A549 (cell line): Measurements from ENCODE around the gene CADPS2. TPM values are rescaled to one million over a fixed set of nuclear protein-coding genes. Genes with fewer than 3 reads are reported as not detected.

ENCODE experiments used
- ATAC-seq, 2 experiments: fragments of 200-7000 bp in 1 of 2; fragments of >200 bp in 1 of 2; cut with Nextera tagmentation in 1 of 2; cut with Tn5 transposase in 1 of 2; 3 replicates each; pipeline versions ENCODE4 v1.8.0 to v1.9.1; 2018 to 2020; ENCODE audit warnings: mild to moderate bottlenecking in 1 of 2, moderate library complexity in 1 of 2
- CTCF ChIA-PET: fragments of 300-600 bp; sonication (Branson Sonifier 250); formaldehyde crosslinking; extraction: SDS; loops from one replicate; lab custom pipeline; 2021; ENCODE audit warnings: antibody characterized with exemption, inconsistent platforms; lab: Yijun Ruan, JAX
- POLR2A ChIA-PET: fragments of 350-600 bp; formaldehyde crosslinking; extraction: SDS; loops from one replicate; lab custom pipeline; 2021; ENCODE audit warnings: antibody characterized with exemption, inconsistent platforms; lab: Yijun Ruan, JAX
- DNase-seq, 2 experiments: peaks; one replicate each; pipeline versions ENCODE4 v3.0.0 to v3.0.0-alpha.2; 2011 to 2016; ENCODE audit warnings: low read depth in 1 of 2, low spot score in 1 of 2
- FAIRE-seq: peaks from 2 replicates; lab custom pipeline; 2011; peaks lifted over from hg19 to GRCh38; lab: Jason Lieb, UNC
- H3K27ac ChIP-seq, 2 experiments: fragments of >200 bp; sonication (Bioruptor Twin); formaldehyde crosslinking; 3 replicates each; pipeline ENCODE4 v1.5.1; 2016 to 2017
- H3K4me1 ChIP-seq: fragments of >200 bp; sonication (Bioruptor Twin); formaldehyde crosslinking; 3 replicates; pipeline ENCODE4 v1.6.1; 2016
- H3K4me2 ChIP-seq: fragments of >200 bp; sonication (Bioruptor Twin); formaldehyde crosslinking; 3 replicates; pipeline ENCODE4 v1.6.1; 2016
- H3K4me3 ChIP-seq: fragments of >200 bp; sonication (Bioruptor Twin); formaldehyde crosslinking; 3 replicates; pipeline ENCODE4 v1.5.1; 2016
- H3K9me3 ChIP-seq: fragments of >200 bp; sonication (Bioruptor Twin); formaldehyde crosslinking; 3 replicates; pipeline ENCODE4 v1.6.1; 2016
- BHLHE40 ChIP-seq: IDR thresholded peaks from 2 replicates; pipeline ENCODE4 v1.6.1; 2012; ENCODE audit warnings: low read depth, low read length, inconsistent platforms
- CBX2 ChIP-seq: fragments of 200-600 bp; sonication (generic); IDR thresholded peaks from 2 replicates; pipeline ENCODE4 v1.6.1; 2016; ENCODE audit warnings: low read depth, mild to moderate bottlenecking, borderline replicate concordance
- CHD2 ChIP-seq: fragments of 150-350 bp; IDR thresholded peaks from 2 replicates; pipeline ENCODE4 v1.6.1; 2014; ENCODE audit warnings: low read length; ENCODE audit not compliant: partially characterized antibody
- CHD4 ChIP-seq: fragments of 200-600 bp; sonication (generic); IDR thresholded peaks from 2 replicates; pipeline ENCODE4 v1.6.1; 2016; ENCODE audit warnings: antibody characterized with exemption, mild to moderate bottlenecking, borderline replicate concordance
- ESRRA ChIP-seq: fragments of 150-350 bp; IDR thresholded peaks from 2 replicates; pipeline ENCODE4 v1.6.1; 2014; ENCODE audit warnings: mild to moderate bottlenecking, low read length, borderline replicate concordance
- FOSL2 ChIP-seq, 2 experiments: fragments of 450-650 bp in 1 of 2; fragments of >200 bp in 1 of 2; sonication (Bioruptor Twin) in 1 of 2; formaldehyde crosslinking; IDR thresholded peaks; 2 replicates each; pipeline versions ENCODE4 v1.5.0 to v1.6.1; 2016 to 2020; ENCODE audit warnings: mild to moderate bottlenecking in 1 of 2, moderate library complexity in 1 of 2
- FOXS1 ChIP-seq: fragments of 250-450 bp; sonication (Bioruptor Pico); IDR thresholded peaks from 2 replicates; pipeline ENCODE4 v1.5.0; 2020; ENCODE audit warnings: mild to moderate bottlenecking, moderate library complexity
- HDAC2 ChIP-seq: fragments of 200-600 bp; sonication (generic); IDR thresholded peaks from 2 replicates; pipeline ENCODE4 v1.6.1; 2016
- HOXA7 ChIP-seq: fragments of 250-450 bp; sonication (Bioruptor Pico); IDR thresholded peaks from 2 replicates; pipeline ENCODE4 v1.5.0; 2020; ENCODE audit warnings: mild to moderate bottlenecking, moderate library complexity
- HOXB13 ChIP-seq: fragments of 250-450 bp; sonication (Bioruptor Pico); IDR thresholded peaks from 2 replicates; pipeline ENCODE4 v1.5.0; 2020; ENCODE audit warnings: low read depth, mild to moderate bottlenecking, moderate library complexity
- HOXB5 ChIP-seq: fragments of 250-450 bp; sonication (Bioruptor Pico); IDR thresholded peaks from 2 replicates; pipeline ENCODE4 v1.5.0; 2020; ENCODE audit warnings: mild to moderate bottlenecking, moderate library complexity
- JUNB ChIP-seq: fragments of >200 bp; sonication (Bioruptor Twin); formaldehyde crosslinking; IDR thresholded peaks from 2 replicates; pipeline ENCODE4 v1.6.1; 2016
- KDM1A ChIP-seq: fragments of 200-600 bp; sonication (generic); IDR thresholded peaks from 2 replicates; pipeline ENCODE4 v1.6.1; 2016; ENCODE audit warnings: low read depth, mild to moderate bottlenecking
- MAZ ChIP-seq: fragments of 150-350 bp; IDR thresholded peaks from 2 replicates; pipeline ENCODE4 v1.6.1; 2014; ENCODE audit warnings: antibody characterized with exemption, low read depth, low read length, borderline replicate concordance
- NFE2L2 ChIP-seq: fragments of 150-350 bp; conservative IDR thresholded peaks from 2 replicates; pipeline ENCODE4 v1.6.1; 2014; ENCODE audit warnings: low read length
- NPAS2 ChIP-seq: fragments of 250-450 bp; sonication (Bioruptor Pico); IDR thresholded peaks from 2 replicates; pipeline ENCODE4 v1.8.0; 2022; ENCODE audit warnings: mild to moderate bottlenecking, moderate library complexity, borderline replicate concordance
- NR3C1 ChIP-seq: fragments of >200 bp; sonication (Bioruptor Twin); formaldehyde crosslinking; IDR thresholded peaks from 3 replicates; pipeline ENCODE4 v1.6.1; 2017
- RAD21 ChIP-seq, 2 experiments: fragments of >200 bp in 1 of 2; sonication (Bioruptor Twin) in 1 of 2; formaldehyde crosslinking in 1 of 2; IDR thresholded peaks in 1 of 2; conservative IDR thresholded peaks in 1 of 2; 2 replicates in 1 of 2; 3 replicates in 1 of 2; pipeline ENCODE4 v1.6.1; 2012 to 2018; ENCODE audit warnings: inconsistent platforms in 1 of 2
- RCOR1 ChIP-seq: fragments of 150-350 bp; IDR thresholded peaks from 2 replicates; pipeline ENCODE4 v1.6.1; 2014; ENCODE audit warnings: antibody characterized with exemption, low read length, low read depth
- RFX5 ChIP-seq: fragments of 450-650 bp; IDR thresholded peaks from 2 replicates; pipeline ENCODE4 v1.7.1; 2014; ENCODE audit warnings: antibody characterized with exemption, mild to moderate bottlenecking, moderate library complexity
- TFCP2L1 ChIP-seq: fragments of 250-450 bp; sonication (Bioruptor Pico); IDR thresholded peaks from 2 replicates; pipeline ENCODE4 v1.5.0; 2021; ENCODE audit warnings: mild to moderate bottlenecking
- ZC3H11A ChIP-seq: fragments of 450-650 bp; IDR thresholded peaks from 2 replicates; pipeline ENCODE4 v1.6.1; 2014; ENCODE audit warnings: antibody characterized with exemption, mild to moderate bottlenecking
- ZNF302 ChIP-seq: fragments of 250-450 bp; sonication (Bioruptor Pico); IDR thresholded peaks from 2 replicates; pipeline ENCODE4 v1.9.0; 2021; ENCODE audit warnings: inconsistent platforms, mild to moderate bottlenecking, moderate library complexity
- WGBS: methylation state at CpG from one replicate; pipeline ENCODE4 v1.1.6; 2017; ENCODE audit errors: missing lambda C conversion rate; 5-methylcytosine and 5-hydroxymethylcytosine counted together
- polyA plus RNA-seq, 4 experiments: library from polyadenylated mRNA; depleted of rRNA in 3 of 4; stranded (reverse); fragments of >200 nt; fragmentation: RNase III in 1 of 4; extraction: RNeasy Plus Mini Kit Qiagen cat#74134 plus additional on column Dnase treatment in 1 of 4; gene quantifications; 2 replicates in 3 of 4; 3 replicates in 1 of 4; pipeline ENCODE4 v1.2.3, GENCODE V29; 2011 to 2017
- TF ChIP-seq, protein P1 (sequence below): fragments of >200 bp; sonication (Bioruptor Twin); formaldehyde crosslinking; IDR thresholded peaks from 3 replicates; pipeline ENCODE4 v1.5.1; 2016
- TF ChIP-seq, protein P2 (sequence below): IDR thresholded peaks from 2 replicates; pipeline ENCODE4 v1.6.1; 2012
- TF ChIP-seq, protein P3 (sequence below): fragments of >200 bp; sonication (Bioruptor Twin); formaldehyde crosslinking; IDR thresholded peaks from 2 replicates; pipeline ENCODE4 v1.6.1; 2016

Gene CADPS2
- polyA plus RNA-seq, 2 of the 4 experiments (the other 2 are of a cell fraction), result 0.04 to 0.10 TPM

DNA sequence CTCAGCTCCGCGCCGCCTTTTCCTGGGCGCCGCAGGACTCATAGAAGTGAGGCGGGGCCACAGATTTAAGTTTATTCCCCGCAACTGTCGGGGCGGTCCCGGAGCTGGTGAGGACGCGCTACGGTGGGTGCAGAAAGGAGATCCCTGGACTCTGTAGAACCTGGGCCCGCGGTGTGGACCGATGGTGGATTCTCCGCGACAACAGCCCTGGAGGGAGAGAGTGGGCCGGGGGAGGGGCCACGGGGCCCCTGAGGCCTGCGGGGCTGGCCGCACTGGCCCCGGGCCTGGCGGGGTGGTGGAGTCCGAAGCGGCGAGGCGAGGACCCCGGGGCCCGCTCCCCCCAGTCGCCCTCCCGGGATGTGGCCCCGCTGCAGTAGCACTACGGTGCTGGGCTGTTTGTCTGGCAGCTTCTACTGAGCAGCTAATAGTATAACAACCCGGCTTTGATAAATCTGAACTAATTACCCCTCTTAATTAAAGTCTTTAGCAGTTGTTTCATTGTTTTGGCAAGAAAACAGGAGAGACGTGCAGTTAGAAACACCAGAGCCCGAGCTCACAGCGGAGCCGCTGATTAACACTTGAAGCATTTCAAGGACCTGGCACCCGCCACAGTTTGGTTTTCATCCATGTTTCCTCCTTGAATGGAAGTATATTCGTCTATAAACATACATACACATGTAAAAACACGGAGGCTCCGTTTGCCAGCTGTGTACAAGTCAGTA lies 585.9 kb downstream of the CADPS2 start:
- FAIRE-seq (no peak), ATAC-seq (no peak)
- CTCF ChIA-PET, result no interaction called here

DNA sequence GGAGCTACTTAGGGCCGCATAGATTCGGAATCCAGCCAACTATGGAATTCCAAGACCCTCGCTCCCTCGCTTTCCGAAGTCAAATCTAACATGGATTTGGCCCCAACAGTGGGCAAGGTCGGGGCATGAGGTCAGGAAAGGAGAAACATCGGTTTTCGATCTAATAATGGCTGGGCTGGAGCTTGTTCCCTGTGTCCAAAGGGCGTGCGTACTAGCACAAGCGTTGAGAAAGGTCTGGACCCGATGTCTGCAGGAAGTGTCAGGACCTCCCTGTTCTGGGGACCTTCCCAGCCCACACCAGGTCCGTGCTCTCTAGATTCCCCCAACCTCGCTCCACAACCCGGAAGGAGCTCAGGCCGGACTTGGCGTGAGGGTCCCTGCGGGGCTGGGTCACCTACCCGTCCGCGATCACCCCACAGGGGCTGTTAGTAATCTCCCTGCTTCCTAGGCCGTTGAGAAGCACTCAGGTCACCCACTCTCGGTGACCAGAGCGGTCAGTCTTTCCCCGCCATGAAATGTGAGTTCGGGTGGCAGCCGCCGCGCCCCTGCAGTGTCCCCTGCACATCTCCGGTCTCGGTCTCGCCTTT lies 586.5 kb downstream of the CADPS2 start:
- DNase-seq (no peak), FAIRE-seq (no peak), ATAC-seq (no peak)
- H3K27ac ChIP-seq, result no peak overlapping the region
- CTCF ChIA-PET, result no interaction called here
- no peaks in the 10 kb centered on the region; the same call in 2 of the 3 replicates for H3K9me3 ChIP-seq
- WGBS, result 59% methylated on average over 25 of the region's 32 CpGs
- H3K4me2 ChIP-seq, result no peak overlapping the region
- POLR2A ChIA-PET, result no interaction called here
- no peak for TF ChIP-seq TFCP2L1 (CRISPR knock-in tag)
- no peak for TF ChIP-seq BHLHE40
- TF ChIP-seq, protein P1, sequence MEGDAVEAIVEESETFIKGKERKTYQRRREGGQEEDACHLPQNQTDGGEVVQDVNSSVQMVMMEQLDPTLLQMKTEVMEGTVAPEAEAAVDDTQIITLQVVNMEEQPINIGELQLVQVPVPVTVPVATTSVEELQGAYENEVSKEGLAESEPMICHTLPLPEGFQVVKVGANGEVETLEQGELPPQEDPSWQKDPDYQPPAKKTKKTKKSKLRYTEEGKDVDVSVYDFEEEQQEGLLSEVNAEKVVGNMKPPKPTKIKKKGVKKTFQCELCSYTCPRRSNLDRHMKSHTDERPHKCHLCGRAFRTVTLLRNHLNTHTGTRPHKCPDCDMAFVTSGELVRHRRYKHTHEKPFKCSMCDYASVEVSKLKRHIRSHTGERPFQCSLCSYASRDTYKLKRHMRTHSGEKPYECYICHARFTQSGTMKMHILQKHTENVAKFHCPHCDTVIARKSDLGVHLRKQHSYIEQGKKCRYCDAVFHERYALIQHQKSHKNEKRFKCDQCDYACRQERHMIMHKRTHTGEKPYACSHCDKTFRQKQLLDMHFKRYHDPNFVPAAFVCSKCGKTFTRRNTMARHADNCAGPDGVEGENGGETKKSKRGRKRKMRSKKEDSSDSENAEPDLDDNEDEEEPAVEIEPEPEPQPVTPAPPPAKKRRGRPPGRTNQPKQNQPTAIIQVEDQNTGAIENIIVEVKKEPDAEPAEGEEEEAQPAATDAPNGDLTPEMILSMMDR, result no peak
- no peak for TF ChIP-seq ESRRA
- no peak for TF ChIP-seq RFX5
- TF ChIP-seq, protein P2, sequence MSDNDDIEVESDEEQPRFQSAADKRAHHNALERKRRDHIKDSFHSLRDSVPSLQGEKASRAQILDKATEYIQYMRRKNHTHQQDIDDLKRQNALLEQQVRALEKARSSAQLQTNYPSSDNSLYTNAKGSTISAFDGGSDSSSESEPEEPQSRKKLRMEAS, result no peak
- no peak for TF ChIP-seq NFE2L2
- TF ChIP-seq ZC3H11A, result no peak
- no peak for TF ChIP-seq HDAC2
- no peak for TF ChIP-seq NR3C1
- TF ChIP-seq FOSL2 (IDR thresholded peaks at IDR 0.05), result no peak
- TF ChIP-seq FOSL2 (CRISPR knock-in tag; IDR thresholded peaks at IDR 0.05), result no peak
- TF ChIP-seq FOXS1 (CRISPR knock-in tag), result no peak
- no peak for TF ChIP-seq CHD2
- H3K4me3 ChIP-seq, result no peak overlapping the region
- H3K4me1 ChIP-seq, result no peaks in the 10 kb centered on the region

More for the DNA sequence above, 585.9 kb downstream of the CADPS2 start:
- H3K4me2 ChIP-seq, result no peak overlapping the region
- no peaks in the 10 kb centered on the region; the same call in 2 of the 3 replicates for H3K9me3 ChIP-seq
- H3K4me1 ChIP-seq, result no peaks in the 10 kb centered on the region
- WGBS, result 38% methylated on average over 18 of the region's 43 CpGs
- POLR2A ChIA-PET, result no interaction called here
- H3K4me3 ChIP-seq, result no peak overlapping the region
- TF ChIP-seq RAD21 (conservative IDR thresholded peaks at IDR 0.05 in 1 of 2, IDR thresholded peaks at IDR 0.05 in 1 of 2) (no peak), NFE2L2 (no peak), CHD4 (no peak), HOXA7 (CRISPR knock-in tag) (no peak), HOXB5 (CRISPR knock-in tag) (no peak), NPAS2 (CRISPR knock-in tag) (no peak), ZNF302 (no peak), ZC3H11A (no peak), KDM1A (no peak), MAZ (no peak), JUNB (no peak), CHD2 (no peak), HDAC2 (no peak), HOXB13 (no peak), RCOR1 (no peak), FOXS1 (CRISPR knock-in tag) (no peak), CBX2 (no peak)
- TF ChIP-seq, protein P3, sequence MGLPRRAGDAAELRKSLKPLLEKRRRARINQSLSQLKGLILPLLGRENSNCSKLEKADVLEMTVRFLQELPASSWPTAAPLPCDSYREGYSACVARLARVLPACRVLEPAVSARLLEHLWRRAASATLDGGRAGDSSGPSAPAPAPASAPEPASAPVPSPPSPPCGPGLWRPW, result no peak
- H3K27ac ChIP-seq, result no peak overlapping the region
- DNase-seq, result no peak
